ENCODE measurements around the gene NTNG1.

The NTNG1 gene

DNA sequence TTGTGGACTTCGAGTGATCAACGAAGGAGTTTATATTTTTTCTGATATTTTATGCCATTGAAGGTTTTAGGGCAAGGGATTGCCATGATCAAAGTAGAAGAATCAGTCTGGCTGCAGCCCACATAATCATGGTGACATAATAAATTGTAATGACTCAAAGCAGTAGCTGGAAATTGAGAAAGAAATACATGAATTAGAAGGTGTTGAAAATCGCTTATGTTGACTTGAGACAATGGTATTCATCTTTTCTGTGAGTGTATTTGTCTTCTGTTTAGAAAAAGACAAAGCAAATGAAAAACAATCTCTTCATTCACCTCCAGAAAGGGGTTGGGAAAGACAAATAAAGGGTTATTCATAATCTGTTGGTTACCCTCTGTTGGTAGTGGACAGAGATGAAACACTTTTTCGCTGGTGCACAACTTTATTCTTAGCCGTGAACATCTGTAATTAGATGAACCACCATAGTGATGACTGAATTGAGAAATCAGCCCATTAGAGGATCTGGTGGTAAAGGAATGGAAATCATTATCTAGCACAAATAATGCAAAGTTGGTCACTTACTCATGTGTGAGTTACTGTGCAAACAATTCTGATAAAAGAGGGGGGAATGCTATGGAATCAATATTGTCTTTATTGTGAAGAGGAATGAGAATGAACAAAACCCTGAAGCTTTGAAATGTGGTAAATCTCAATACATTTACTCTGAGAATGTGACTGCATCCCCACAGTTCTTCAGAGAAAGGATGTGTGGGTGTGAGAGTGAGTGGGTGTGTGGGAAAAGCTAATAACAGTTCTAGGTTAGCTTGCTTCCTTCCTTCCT lies 121.8 kb downstream of the NTNG1 start:
- DNase-seq (ENCODE audit: low read depth in 2 of 2) = no peak

DNA sequence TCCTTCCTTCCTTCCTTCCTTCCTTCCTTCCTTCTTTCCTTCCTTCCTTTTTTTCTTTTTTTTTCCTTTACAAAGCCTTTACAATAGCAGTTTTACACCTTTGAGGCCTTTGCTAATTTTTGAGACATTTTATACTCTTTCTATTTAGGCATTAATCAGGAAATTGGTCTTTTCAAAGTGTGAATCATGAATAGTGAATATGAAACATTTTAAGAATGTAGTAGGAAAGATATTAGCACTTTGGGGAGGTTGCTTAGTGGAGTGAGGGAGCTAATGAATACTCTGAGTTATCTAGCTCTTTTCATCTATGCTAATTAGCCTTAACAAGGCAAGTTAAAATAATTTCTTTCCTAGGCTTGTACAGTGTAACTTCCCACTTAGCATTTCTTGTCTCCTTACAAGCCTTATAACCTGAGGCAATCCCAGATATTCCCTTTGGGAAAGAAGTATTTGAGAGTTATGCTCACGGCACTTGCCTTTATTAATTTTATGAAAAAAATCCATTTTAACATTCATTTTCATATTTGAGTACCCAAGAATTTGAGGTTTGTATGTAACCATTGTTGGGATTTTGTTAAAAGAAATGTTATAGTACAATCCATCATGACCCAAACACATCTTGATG lies 122.6 kb downstream of the NTNG1 start:
- DNase-seq (ENCODE audit: low read depth in 2 of 2) = no peak

DNA sequence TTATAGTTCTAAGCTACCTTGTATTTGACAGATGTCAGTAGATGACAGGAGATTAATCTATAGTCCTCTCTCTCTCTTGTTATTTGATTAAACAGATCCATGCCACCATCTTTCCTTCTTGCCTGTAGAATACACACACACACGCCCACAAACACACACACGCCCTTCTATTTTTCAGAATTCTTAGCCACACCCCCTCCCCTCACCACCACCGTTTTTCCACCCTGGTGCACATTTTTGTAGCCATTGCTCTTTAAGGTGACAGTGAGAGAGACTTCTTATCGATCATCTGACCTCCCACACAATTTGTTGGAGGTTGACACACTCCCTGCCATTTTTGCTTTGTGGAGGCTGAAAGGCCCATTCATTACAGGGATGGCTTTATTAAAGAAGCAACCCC lies 123.2 kb downstream of the NTNG1 start:
- no peak for DNase-seq (ENCODE audit: low read depth in 2 of 2)

DNA sequence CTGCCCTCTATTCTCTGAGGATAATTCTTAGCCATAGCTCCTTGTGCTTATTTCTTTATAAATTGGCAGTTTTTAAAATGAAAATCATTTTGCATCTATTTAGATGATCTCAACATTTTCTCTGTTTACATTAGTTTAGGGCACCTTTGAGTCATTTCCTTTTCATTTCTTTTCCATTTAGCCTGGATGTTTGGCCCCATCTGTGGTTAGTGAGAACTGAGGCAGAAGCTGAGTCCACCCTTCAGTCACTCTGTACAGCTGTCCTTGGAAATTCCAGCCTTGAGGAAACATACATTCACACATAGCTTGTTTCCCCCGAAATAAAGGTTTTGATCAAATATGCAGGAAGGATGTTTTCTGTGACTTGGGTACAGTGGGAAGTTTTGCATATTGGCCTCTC lies 123.7 kb downstream of the NTNG1 start:
- no peak for DNase-seq (ENCODE audit: low read depth in 2 of 2)

DNA sequence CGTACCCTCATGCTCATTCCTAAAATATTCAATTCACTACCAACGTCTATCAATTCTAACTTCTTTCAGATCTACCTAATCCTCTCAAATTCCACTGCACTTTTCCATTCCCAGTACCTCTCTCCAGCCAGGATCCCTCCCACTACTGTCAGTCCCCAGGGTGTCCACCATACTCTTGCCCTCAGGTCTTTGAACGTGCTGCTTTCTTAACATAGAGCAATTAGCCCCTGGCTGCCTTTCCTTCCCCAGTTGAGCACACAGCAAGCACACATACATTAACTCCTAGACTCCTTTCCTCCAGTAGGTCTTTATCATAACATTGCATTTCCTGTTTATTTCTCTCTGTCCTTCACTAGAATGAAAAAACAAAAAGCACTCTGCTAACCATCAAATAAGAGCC lies 126.7 kb downstream of the NTNG1 start:
- no peak for DNase-seq (ENCODE audit: low read depth in 2 of 2)

DNA sequence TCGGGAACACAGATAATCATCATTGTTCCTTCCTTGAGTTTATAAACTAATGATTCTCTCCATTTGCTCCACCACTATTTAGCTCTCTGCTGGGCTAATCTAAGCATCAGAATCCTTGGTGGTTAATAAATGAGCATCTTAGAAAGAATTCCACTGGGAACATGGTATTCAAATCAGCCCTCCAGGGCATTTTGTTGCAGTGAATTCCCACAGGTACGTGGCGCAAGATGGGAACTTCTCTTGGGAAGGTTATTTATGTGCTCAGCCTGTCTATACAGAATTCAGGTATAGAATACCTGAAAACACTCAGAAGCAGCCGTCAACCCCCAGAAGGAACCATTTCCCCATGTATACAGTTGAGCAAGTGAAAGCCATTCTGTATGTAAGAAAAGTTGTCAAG lies 131.5 kb downstream of the NTNG1 start:
- DNase-seq (ENCODE audit: low read depth in 2 of 2) = no peak

DNA sequence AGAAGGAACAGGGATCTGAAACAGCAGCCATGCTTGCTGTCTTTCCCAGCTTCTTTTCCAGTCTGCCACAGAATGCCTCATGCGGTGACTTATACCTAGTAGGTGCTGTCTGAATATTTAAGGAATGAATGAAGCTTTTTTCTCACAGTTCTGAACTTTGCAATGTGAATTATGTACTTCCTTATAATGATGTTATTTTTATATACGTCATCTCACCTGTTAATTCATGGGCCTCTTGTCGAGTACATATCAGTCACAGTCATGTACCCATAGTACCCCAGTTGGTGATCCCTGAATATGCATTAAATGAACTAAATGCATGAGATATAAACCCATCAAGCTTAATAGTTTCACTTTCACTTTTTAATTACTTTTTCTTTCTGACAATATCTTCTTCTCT lies 132.7 kb downstream of the NTNG1 start:
- DNase-seq (ENCODE audit: low read depth in 2 of 2) = no peak

DNA sequence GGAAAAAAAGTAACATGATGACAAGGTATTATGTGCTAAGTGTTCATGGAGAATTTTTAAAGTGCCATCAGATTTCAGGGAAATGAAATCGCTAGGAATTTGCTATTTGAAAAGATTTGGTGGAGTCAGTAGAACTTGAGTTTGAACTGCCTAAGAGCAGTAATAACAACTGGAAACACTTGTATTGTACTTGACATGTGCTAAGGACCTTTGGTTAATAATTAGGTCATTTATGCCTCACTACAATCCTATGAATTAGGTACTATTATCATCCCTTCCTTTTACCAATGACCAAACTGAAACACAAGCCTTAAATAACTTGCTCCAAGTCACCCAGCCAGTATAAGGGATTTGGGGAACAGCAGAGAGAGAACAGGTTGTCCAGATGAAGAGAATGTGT lies 133.4 kb downstream of the NTNG1 start:
- no peak for DNase-seq (ENCODE audit: low read depth in 2 of 2)

DNA sequence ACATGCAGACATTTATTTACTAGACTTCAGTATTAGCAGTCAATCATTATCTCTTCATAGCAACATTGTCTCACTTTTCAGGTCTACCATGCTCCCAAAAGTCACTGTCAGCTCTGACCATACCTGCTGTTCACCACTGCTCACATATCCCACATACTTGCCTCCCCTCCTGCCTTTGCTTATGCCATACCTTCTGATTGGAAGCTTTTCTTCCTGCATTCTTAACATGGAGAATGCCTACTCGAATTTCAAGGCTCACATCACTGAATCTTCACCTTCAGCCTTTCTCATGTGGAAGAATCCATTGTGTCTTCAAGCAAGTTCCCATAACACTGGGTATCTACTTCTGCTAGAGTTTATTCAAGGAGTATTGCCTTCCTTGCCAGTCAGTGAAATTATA lies 135.4 kb downstream of the NTNG1 start:
- no peak for DNase-seq (ENCODE audit: low read depth in 2 of 2)

DNA sequence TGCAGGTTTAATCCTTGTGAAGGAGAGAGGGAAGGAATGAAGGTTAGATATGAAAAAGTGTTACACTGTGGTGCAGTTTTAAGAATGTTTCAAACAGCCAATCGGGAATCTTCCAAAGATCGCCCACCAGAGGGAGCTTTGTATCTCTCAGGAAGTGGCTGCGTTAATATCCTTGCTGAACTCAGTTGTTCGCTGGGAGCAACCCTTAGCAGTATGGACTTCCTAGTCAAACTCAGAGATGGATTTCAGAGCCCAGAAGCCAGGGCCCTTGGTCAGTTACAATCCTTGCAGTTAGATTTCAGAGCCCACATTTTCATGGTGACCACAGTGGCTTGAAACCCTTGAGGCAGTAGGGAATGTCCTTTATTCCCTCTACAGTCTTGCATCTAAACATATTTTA lies 136.2 kb downstream of the NTNG1 start:
- peak in 1 of 2 experiments; percentile 2 for DNase-seq (ENCODE audit: low read depth in 2 of 2)

DNA sequence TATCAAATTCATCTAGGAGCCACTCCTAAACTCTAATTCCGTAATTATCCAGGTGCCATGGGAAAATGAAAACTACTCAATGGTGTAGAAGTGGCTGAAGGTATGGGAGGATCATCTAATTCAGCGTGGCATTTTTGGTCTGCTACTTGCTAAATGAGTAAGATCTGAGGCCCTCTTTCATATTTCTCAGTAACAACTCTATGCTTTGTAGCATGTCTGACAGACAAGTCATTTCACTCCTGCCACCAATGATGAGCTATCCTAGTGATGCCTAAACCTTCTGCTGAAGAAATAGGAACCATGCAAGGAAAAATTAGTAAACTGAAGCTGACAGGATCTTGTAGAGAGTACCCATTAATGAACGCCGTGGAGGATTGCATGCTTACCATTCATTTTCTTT lies 145.3 kb downstream of the NTNG1 start:
- no peak for DNase-seq (ENCODE audit: low read depth in 2 of 2)

DNA sequence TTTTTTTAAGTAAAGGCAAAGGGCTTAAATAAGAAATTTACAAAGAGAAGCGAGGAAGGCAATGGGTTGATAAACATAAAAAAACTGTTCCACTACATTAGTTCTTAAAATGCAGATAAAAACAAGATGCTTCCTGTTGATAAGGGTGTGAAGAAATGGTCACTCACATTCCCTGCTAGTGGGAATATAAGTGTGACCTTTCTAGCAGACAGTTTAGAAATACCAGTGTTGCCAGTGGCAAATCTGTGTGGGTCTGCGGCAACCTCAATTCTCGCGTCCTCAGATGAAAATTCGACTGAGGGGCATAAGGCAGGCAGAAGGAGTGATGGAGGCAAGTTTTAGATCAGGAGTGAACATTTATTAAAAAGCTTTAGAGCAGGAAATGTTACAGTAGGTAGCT lies 151.1 kb downstream of the NTNG1 start:
- no peak for DNase-seq (ENCODE audit: low read depth in 2 of 2)

DNA sequence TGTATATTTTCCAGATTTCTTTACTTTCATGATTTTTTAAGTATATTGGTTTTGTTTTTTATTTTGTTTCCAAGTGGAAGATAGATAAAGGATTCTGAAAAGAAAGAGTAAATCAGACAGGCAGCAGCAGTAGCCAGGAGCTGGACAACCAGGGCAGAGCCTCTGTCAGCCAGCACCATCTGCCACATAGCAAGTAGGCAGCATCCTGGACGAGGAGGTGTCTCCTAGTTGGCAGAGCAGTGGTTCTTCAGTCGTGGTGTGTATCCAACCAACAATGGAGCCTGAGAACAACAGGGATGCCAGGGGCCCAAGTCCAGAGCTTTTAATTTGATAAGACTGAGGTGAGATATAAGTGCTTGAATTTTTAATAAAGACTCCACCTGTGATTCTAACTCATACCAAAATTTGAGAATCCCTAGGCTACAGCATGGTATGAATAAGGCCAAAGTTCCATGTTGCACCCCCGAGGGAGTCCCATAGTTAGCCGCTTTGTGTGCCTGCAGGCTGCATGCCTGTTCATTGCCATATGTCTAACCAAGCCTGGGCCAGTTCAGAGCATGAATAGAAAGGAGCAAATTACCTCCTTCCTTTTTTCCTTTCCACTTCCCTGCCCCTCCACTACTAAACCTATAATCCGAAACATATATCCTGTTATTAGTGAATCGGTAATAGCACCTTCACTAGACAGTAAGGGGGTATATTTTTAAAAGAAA lies 153.2 kb downstream of the NTNG1 start:
- no peak for DNase-seq (ENCODE audit: low read depth in 2 of 2)

DNA sequence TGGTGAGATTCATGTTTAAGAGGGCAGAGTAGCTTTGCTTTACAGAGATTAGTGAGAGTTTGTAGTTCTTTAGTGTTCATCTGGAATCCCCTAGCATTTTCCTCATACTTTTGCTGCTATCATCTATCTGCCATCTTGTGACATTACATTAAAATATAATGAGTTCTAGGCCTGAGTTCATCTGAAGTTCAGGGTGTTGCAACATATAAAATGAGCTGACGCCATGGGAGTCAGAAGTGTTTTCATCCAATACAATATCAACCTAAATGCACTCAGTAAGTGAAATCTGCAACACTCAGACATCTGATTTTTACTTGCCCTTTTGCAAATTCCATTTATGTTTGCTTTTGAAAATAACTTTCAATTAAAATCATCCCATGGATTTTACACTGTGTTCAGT lies 153.8 kb downstream of the NTNG1 start:
- no peak for DNase-seq (ENCODE audit: low read depth in 2 of 2)

DNA sequence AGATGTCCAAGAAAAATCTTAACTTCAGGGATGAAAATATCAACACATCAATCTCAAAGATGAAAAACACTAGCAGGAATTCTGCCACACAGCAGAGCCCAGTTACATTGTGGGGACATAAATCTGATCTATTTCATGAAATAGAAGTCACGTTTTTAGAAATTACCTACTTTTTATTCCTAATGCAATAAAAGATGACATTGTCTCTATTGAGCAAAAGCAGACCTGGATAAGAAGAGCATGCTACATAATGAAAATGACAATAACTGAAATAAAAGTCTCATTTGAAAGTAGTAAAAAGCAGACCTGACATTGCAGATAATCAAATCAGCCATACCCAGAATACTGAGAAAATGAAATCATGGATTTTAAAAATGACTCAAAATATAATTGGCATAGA lies 156.8 kb downstream of the NTNG1 start:
- no peak for DNase-seq (ENCODE audit: low read depth in 2 of 2)

DNA sequence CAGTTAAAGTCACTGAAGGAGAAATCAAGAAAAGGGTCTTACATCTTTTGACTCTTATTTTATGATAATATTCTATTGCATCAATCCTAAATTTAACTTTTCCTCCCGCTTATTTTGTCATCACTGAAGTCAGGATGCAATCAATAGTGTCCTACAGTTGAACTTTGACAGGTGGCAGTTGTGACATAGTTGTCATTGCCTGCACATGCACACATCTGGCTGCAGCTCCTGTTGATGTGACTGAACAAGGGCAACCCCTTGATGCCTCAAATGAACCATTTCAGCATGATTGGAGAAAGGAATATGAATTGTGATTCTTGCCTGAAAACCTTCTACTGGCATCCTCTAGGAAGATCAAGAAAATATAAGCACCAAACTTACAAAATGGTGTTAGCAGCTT lies 157.7 kb downstream of the NTNG1 start:
- DNase-seq (ENCODE audit: low read depth in 2 of 2) = no peak

DNA sequence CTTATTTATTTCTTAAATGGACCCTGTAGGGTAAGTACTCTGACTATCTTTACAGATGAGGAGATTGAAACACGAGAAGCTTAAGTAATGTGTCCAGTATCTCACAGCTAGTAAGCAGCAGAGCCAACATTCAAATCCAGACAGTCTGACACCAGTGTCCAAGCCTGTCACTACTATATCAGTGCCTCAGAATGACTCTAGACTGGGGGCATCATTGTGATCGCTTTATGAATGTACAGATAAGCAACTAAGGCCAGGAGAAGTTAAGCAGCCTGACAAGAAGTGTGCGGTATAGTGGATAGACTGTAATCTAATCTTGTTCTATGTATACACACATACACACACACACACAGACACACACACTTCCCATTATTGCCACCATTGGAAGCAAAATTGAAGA lies 158.7 kb downstream of the NTNG1 start:
- DNase-seq (ENCODE audit: low read depth in 2 of 2) = no peak

DNA sequence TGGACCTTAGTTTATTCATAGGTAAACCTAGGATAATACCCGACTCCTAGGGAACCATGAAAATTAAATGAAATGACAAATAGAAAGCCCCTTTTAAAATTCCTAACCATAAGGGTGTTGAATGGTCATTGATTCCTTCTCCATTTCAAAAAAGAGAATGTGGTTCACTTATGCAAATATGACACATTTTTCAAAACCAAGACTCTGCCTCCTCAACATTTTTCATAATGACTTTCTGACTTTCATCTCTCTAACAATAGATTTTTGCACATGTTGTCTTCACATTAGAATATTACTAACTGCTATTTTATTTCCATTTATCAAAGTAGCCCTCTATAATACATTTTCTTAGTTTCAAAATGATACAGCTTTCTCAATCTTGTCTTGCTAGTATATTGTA lies 169.1 kb downstream of the NTNG1 start:
- no peak for DNase-seq (ENCODE audit: low read depth in 2 of 2)

DNA sequence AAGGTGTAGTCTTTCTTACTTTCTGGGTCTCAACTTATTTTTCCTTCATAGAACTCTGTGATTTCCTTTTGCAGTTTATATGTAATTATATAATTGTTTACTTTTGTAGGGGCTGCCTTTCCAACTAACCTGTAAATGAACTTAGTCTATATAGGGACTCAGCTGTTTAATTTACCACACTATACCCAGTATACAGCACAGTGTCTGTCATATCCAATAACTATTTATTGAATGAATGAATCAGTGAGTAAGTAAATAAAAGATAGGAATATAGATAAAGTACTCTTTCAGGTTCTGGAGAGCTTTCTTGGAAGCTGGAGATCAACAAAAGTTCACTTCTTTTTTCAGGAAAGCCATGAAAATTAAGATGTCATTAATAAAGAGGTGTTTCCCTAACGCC lies 174.8 kb downstream of the NTNG1 start:
- no peak for DNase-seq (ENCODE audit: low read depth in 2 of 2)

DNA sequence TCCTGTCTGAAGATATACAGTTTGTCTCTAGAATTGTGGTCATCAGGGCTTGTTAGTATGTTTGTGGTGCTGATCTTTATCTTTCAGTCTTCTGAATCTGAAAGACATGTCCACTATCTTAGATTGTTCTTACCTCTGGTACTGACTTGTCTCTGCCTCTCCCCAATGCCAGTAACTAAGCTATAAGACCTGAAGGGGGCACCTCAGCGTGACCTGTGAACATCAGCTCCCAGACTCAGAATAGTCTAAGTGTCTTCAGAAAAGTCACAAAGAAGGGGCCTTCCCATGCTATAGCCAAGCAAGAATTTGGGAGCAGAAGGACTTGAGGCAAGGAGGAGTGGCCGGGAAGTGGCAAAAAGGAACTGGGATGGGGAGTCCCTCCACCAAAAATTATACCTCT lies 178.1 kb downstream of the NTNG1 start:
- no peak for DNase-seq (ENCODE audit: low read depth in 2 of 2)

DNA sequence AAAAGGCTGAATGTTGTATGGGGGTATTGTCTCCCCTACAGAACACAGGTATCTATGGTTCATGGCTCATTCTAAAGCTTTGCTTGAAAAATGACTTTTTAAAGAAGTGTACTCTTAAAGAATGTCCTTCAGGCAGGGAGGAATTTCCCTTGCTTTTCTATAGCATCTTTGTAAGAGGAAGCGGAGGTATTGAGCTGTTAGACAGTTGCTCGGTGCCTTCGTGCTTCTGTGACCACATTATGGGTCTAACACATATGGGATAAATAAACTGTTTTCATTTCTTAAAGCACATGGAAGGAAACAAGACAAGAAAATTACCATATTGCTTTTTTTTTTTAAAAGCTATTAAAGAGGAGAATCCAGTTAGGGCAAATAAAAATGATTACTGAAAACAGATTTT lies 182.9 kb downstream of the NTNG1 start:
- DNase-seq (ENCODE audit: low read depth in 2 of 2) = no peak

DNA sequence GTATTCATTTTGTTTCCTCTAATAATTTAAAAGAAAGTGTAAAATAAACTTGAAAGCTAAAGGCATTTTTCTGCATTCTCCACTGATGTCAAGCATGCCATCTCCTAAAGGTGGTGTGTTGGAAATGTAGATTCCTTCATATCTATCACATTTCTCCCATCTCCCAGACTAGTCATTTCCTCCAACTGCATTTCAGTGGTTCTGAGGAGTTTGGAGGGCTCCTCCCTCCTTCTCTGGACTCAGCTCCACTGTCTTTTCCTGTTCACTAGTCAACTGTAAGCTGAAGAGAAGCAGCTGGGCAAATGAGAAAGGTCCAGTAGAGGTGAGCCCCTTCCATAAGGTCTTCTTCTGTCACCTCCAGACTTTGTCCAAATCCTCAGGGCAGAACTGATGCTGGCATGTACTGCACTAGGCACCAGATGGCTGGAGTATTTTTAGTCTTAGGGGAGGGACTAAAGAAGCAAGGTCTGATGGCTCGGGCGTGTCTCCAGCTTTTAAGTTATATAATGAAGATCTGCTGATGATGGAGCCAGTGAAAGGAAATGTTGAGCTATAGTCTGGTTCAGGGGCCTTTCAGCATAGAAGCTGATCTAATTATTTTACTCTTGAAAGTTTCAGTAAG lies 186.1 kb downstream of the NTNG1 start:
- DNase-seq (ENCODE audit: low read depth in 2 of 2) = no peak

DNA sequence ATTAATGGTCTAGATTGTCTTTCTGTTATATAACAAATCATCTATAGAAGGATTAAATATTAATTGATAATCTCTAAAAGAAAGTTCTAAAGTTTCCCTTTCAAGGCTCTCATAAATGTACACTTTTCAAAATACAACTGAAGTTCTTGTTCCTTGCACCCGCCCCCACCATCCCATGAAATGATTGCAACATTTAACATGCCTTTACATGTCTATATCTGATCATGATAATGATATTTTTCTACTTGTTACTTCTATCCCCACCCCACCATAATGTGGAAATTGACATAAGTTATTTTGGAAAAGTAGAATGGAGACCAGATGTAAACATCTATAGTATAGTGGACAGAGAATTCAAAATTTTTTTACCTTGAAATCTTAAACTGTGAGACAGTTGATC lies 186.6 kb downstream of the NTNG1 start:
- DNase-seq (ENCODE audit: low read depth in 2 of 2) = no peak

Measured in stimulated activated CD4-positive, alpha-beta T cell treated with anti-CD3 and anti-CD28 coated beads, Interleukin-12 subunit alpha, Interleukin-12 subunit beta, amount 100 ng/mL, for 24 hours (primary cell).